Measurements from ENCODE around the gene RSAD1.

GRCh38 chr17:50527155-50527762 lies 48.6 kb downstream of the RSAD1 start:
- TF ChIP-seq POLR2AphosphoS5 (IDR thresholded peaks at IDR 0.05; ENCODE audit: insufficient read depth in 1 of 2, low read depth in 1 of 2) = no peak
- TF ChIP-seq POLR2A (IDR thresholded peaks at IDR 0.05) = no peak
- TF ChIP-seq, protein P1, sequence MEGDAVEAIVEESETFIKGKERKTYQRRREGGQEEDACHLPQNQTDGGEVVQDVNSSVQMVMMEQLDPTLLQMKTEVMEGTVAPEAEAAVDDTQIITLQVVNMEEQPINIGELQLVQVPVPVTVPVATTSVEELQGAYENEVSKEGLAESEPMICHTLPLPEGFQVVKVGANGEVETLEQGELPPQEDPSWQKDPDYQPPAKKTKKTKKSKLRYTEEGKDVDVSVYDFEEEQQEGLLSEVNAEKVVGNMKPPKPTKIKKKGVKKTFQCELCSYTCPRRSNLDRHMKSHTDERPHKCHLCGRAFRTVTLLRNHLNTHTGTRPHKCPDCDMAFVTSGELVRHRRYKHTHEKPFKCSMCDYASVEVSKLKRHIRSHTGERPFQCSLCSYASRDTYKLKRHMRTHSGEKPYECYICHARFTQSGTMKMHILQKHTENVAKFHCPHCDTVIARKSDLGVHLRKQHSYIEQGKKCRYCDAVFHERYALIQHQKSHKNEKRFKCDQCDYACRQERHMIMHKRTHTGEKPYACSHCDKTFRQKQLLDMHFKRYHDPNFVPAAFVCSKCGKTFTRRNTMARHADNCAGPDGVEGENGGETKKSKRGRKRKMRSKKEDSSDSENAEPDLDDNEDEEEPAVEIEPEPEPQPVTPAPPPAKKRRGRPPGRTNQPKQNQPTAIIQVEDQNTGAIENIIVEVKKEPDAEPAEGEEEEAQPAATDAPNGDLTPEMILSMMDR (IDR thresholded peaks at IDR 0.05) = no peak

All from vagina (tissue), 2 donors.